ENCODE data around the gene DHX32. TPM values are rescaled to one million over a fixed set of nuclear protein-coding genes. Genes with fewer than 3 reads are reported as not detected.

Gene DHX32
- total RNA-seq, 2 donors from 2014 or later = 64.0 to 86.3 TPM

- no peaks in the 10 kb centered on the region for H3K36me3 ChIP-seq
- no peak overlapping the region for H3K9ac ChIP-seq (ENCODE audit: low read depth in 2 of 2, low read length in 2 of 2)
- H3K27ac ChIP-seq = no peak overlapping the region
- H3K4me3 ChIP-seq = no peak overlapping the region
- intact Hi-C loops (cut with DNase I) = no loop called here
- DNase-seq = no peak
- no peaks in the 10 kb centered on the region for H3K27me3 ChIP-seq
- no peak for TF ChIP-seq CTCF (IDR thresholded peaks at IDR 0.05)
- H3K9me3 ChIP-seq = no peaks in the 10 kb centered on the region
- no peaks in the 10 kb centered on the region for H3K4me1 ChIP-seq
Measured at GRCh38 chr10:125857185-125857760, 23.8 kb downstream of the DHX32 start.

GRCh38 chr10:125852487-125852886 is 28.6 kb downstream of the DHX32 start:
- Histone ChIP-seq H3K9me3 (no peaks in the 10 kb centered on the region), H3K4me1 (no peaks in the 10 kb centered on the region), H3K4me3 (no peak overlapping the region), H3K9ac (ENCODE audit: low read depth in 2 of 2, low read length in 2 of 2) (no peak overlapping the region), H3K27me3 (no peaks in the 10 kb centered on the region), H3K36me3 (peaks cover 3% of the 10 kb centered on the region), H3K27ac (no peak overlapping the region)
- no peak for TF ChIP-seq CTCF (IDR thresholded peaks at IDR 0.05)
- intact Hi-C loops (cut with DNase I) = no loop called here
- no peak for DNase-seq

GRCh38 chr10:125850766-125851731 is 30.0 kb downstream of the DHX32 start:
- no peak overlapping the region for H3K27ac ChIP-seq
- intact Hi-C loops (cut with DNase I) = no loop called here

GRCh38 chr10:125849448-125849847 is 31.6 kb downstream of the DHX32 start:
- intact Hi-C loops (cut with DNase I) = no loop called here
- Histone ChIP-seq H3K36me3 (peaks cover 3% of the 10 kb centered on the region), H3K9ac (ENCODE audit: low read depth in 2 of 2, low read length in 2 of 2) (no peak overlapping the region), H3K27ac (no peak overlapping the region), H3K27me3 (no peaks in the 10 kb centered on the region), H3K9me3 (no peaks in the 10 kb centered on the region), H3K4me3 (no peak overlapping the region), H3K4me1 (no peaks in the 10 kb centered on the region)
- TF ChIP-seq CTCF (IDR thresholded peaks at IDR 0.05) = no peak
- no peak for DNase-seq

More at GRCh38 chr10:125850766-125851731, 30.0 kb downstream of the DHX32 start:
- H3K36me3 ChIP-seq = peaks cover 3% of the 10 kb centered on the region
- H3K9me3 ChIP-seq = no peaks in the 10 kb centered on the region
- H3K4me1 ChIP-seq = no peaks in the 10 kb centered on the region
- no peaks in the 10 kb centered on the region for H3K27me3 ChIP-seq
- H3K4me3 ChIP-seq = no peak overlapping the region
- H3K9ac ChIP-seq (ENCODE audit: low read depth in 2 of 2, low read length in 2 of 2) = no peak overlapping the region
- TF ChIP-seq CTCF (IDR thresholded peaks at IDR 0.05) = no peak
- DNase-seq = no peak

- intact Hi-C loops (cut with DNase I) = no loop called here
- H3K36me3 ChIP-seq = peaks cover 3% of the 10 kb centered on the region
Measured at GRCh38 chr10:125848857-125849256, 32.2 kb downstream of the DHX32 start.

More at GRCh38 chr10:125848857-125849256, 32.2 kb downstream of the DHX32 start:
- H3K9me3 ChIP-seq = no peaks in the 10 kb centered on the region
- DNase-seq = no peak
- no peaks in the 10 kb centered on the region for H3K4me1 ChIP-seq
- no peak overlapping the region for H3K27ac ChIP-seq
- no peak overlapping the region for H3K4me3 ChIP-seq
- TF ChIP-seq CTCF (IDR thresholded peaks at IDR 0.05) = no peak
- no peak overlapping the region for H3K9ac ChIP-seq (ENCODE audit: low read depth in 2 of 2, low read length in 2 of 2)
- H3K27me3 ChIP-seq = no peaks in the 10 kb centered on the region

Measured in colonic mucosa (tissue), 4 donors.